ENCODE measurements around the gene RXRA.
A peak's percentile ranks its signal among the peaks of the same experiment; 100 is the strongest.

The RXRA gene

DNA sequence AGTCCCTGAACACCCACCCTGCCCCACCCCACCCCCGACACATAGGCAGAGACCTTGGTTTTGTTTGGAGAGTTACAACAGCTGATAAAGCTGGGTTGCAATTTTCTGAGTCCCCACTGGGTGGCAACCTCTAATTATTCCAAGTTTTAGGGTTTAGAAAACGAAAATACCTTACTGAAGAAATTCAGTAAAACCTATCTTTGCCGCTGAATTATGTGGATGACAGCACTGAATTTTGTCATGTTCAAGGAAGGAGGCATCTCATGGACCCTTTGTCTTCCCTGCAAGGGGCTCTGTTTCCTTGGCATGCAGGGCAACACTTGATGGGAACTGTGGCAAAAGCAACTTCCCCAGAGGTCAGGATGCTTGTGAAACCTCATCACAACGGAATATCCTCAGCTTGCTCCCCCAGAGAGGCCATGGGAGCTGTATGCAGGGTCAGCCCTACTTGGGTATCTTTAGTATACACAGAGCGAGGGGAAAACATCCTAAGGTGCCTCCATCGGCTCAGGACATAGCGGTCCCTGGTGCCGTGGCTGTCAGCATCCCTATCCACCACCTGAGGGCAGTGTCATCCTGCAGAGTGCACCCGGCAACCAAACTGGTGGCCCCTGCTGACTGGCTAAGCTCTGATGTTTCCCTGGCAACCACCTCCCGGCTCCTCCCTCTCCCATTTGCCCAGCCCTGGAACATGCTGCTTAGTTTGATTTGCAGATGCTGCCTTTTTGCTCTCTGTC lies 123.1 kb downstream of the RXRA start:
- TF ChIP-seq, protein P1, sequence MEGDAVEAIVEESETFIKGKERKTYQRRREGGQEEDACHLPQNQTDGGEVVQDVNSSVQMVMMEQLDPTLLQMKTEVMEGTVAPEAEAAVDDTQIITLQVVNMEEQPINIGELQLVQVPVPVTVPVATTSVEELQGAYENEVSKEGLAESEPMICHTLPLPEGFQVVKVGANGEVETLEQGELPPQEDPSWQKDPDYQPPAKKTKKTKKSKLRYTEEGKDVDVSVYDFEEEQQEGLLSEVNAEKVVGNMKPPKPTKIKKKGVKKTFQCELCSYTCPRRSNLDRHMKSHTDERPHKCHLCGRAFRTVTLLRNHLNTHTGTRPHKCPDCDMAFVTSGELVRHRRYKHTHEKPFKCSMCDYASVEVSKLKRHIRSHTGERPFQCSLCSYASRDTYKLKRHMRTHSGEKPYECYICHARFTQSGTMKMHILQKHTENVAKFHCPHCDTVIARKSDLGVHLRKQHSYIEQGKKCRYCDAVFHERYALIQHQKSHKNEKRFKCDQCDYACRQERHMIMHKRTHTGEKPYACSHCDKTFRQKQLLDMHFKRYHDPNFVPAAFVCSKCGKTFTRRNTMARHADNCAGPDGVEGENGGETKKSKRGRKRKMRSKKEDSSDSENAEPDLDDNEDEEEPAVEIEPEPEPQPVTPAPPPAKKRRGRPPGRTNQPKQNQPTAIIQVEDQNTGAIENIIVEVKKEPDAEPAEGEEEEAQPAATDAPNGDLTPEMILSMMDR (IDR thresholded peaks at IDR 0.05; ENCODE audit: low read length, missing control alignments) = peak; percentile 94
- DNase-seq (ENCODE audit: low read depth) = peak; percentile 97
- no peak overlapping the region for H3K4me3 ChIP-seq (replicated peaks; ENCODE audit: low read depth, low read length)

- no peak for DNase-seq (ENCODE audit: low read depth)
- H3K4me3 ChIP-seq (replicated peaks; ENCODE audit: low read depth, low read length) = no peak overlapping the region
- TF ChIP-seq, protein P1 (IDR thresholded peaks at IDR 0.05; ENCODE audit: low read length, missing control alignments) = no peak
These were observed 125.6 kb downstream of the RXRA start for GRCh38 chr9:134451700-134452458.

GRCh38 chr9:134452728-134453127 lies 126.5 kb downstream of the RXRA start:
- H3K4me3 ChIP-seq (replicated peaks; ENCODE audit: low read depth, low read length) = no peak overlapping the region
- TF ChIP-seq, protein P1 (IDR thresholded peaks at IDR 0.05; ENCODE audit: low read length, missing control alignments) = no peak
- no peak for DNase-seq (ENCODE audit: low read depth)

DNA sequence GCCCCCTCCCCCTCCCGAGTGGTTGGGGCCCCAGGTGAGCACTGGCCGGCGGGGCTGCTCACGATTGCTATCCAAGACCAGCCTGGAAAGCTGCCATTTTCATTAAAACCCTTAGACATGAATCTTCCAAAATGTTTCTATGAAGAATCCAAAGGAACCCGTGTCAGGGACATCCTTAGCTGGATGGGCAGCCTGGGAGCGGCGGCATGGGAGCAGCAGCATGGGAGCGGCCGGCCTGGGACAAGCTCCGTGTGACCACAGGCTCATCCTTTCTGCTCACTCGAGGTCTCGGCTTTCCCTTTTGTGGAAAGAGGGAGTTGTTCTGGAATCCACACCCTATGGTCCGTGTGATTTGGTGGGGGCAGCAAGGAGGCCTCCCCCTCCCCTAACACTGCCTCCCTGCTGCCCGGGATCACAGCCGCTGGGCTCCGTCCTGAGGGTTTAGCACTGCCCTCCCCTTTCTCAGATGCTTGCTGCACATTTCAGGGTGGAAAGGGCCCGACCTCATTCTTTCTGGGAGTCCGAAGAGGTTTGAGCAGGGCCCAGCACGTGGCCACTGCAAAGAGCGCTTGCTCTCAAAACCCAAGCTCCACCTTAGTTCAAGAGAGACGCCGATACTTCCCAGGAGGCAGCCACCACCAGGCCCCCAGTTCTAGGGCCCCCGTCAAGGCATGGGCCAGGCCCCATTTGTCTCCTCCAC lies 127.7 kb downstream of the RXRA start:
- TF ChIP-seq, protein P1 (IDR thresholded peaks at IDR 0.05; ENCODE audit: low read length, missing control alignments) = no peak
- DNase-seq (ENCODE audit: low read depth) = no peak
- no peak overlapping the region for H3K4me3 ChIP-seq (replicated peaks; ENCODE audit: low read depth, low read length)

GRCh38 chr9:134454476-134454857 lies 128.2 kb downstream of the RXRA start:
- TF ChIP-seq, protein P1 (IDR thresholded peaks at IDR 0.05; ENCODE audit: low read length, missing control alignments) = no peak
- DNase-seq (ENCODE audit: low read depth) = no peak
- no peak overlapping the region for H3K4me3 ChIP-seq (replicated peaks; ENCODE audit: low read depth, low read length)

- TF ChIP-seq, protein P1 (IDR thresholded peaks at IDR 0.05; ENCODE audit: low read length, missing control alignments) = no peak
- no peak for DNase-seq (ENCODE audit: low read depth)
- H3K4me3 ChIP-seq (replicated peaks; ENCODE audit: low read depth, low read length) = no peak overlapping the region
These were observed 128.8 kb downstream of the RXRA start for GRCh38 chr9:134455021-134455471.
